Osteocyte (in vitro differentiated cells): ENCODE measurements around the gene ITGAV. TPM values are rescaled to one million over a fixed set of nuclear protein-coding genes. Genes with fewer than 3 reads are reported as not detected.

Source experiments
- DNase-seq: peaks from one replicate; pipeline ENCODE4 v3.0.0; 2021; ENCODE audit warnings: mixed read lengths; ENCODE audit not compliant: unreplicated experiment; ENCODE audit errors: extremely low spot score
- H3K27ac Mint-ChIP-seq: one replicate; pipeline ENCODE4 v1.8.0; 2021; ENCODE audit warnings: mild to moderate bottlenecking, mixed read lengths; ENCODE audit not compliant: unreplicated experiment
- H3K27me3 Mint-ChIP-seq: one replicate; pipeline ENCODE4 v1.8.0; 2021; ENCODE audit warnings: mixed read lengths; ENCODE audit not compliant: unreplicated experiment
- H3K36me3 Mint-ChIP-seq: one replicate; pipeline ENCODE4 v1.8.0; 2021; ENCODE audit warnings: mixed read lengths; ENCODE audit not compliant: unreplicated experiment
- H3K4me1 Mint-ChIP-seq: one replicate; pipeline ENCODE4 v1.8.0; 2021; ENCODE audit warnings: mixed read lengths; ENCODE audit not compliant: unreplicated experiment
- H3K4me3 Mint-ChIP-seq: one replicate; pipeline ENCODE4 v1.8.0; 2021; ENCODE audit warnings: mild to moderate bottlenecking, moderate library complexity, mixed read lengths; ENCODE audit not compliant: unreplicated experiment
- H3K9me3 Mint-ChIP-seq: one replicate; pipeline ENCODE4 v1.8.0; 2021; ENCODE audit warnings: mixed read lengths; ENCODE audit not compliant: unreplicated experiment
- total RNA-seq: library from RNA; stranded (reverse); gene quantifications from 2 replicates; pipeline ENCODE4 v1.2.1, GENCODE V29; 2021
- TF ChIP-seq, protein P1 (sequence below): fragments of 200-600 bp; sonication (generic); IDR thresholded peaks from 2 replicates; pipeline ENCODE4 v1.5.0; 2021; ENCODE audit warnings: antibody characterized with exemption, mild to moderate bottlenecking, moderate library complexity

Gene ITGAV
- total RNA-seq, 1 donor from 2014 or later = 141 TPM

DNA sequence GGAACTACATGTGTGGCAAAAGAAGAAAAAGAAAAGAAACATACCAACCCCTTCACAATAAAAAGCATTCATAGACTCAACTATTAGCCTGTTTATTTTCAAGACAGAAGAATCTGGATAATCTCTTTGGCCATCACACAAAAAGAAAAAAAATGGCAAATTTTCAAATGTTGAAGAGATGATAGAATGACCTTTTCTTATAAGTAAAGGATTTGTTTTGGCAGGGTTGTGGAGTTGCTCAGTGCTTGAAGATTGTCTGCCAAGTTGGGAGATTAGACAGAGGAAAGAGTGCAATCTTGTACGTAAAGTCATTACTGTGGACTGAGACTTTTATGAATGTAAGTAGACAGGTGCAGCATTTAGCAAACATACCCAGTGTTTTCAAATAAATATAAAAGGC lies 85.5 kb downstream of the ITGAV start:
- Mint-ChIP-seq H3K36me3 (peaks cover 71% of the 10 kb centered on the region), H3K4me1 (no peaks in the 10 kb centered on the region), H3K4me3 (no peak overlapping the region), H3K9me3 (peaks cover 13% of the 10 kb centered on the region), H3K27ac (no peak overlapping the region), H3K27me3 (no peaks in the 10 kb centered on the region)
- TF ChIP-seq, protein P1, sequence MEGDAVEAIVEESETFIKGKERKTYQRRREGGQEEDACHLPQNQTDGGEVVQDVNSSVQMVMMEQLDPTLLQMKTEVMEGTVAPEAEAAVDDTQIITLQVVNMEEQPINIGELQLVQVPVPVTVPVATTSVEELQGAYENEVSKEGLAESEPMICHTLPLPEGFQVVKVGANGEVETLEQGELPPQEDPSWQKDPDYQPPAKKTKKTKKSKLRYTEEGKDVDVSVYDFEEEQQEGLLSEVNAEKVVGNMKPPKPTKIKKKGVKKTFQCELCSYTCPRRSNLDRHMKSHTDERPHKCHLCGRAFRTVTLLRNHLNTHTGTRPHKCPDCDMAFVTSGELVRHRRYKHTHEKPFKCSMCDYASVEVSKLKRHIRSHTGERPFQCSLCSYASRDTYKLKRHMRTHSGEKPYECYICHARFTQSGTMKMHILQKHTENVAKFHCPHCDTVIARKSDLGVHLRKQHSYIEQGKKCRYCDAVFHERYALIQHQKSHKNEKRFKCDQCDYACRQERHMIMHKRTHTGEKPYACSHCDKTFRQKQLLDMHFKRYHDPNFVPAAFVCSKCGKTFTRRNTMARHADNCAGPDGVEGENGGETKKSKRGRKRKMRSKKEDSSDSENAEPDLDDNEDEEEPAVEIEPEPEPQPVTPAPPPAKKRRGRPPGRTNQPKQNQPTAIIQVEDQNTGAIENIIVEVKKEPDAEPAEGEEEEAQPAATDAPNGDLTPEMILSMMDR = no peak
- no peak for DNase-seq

DNA sequence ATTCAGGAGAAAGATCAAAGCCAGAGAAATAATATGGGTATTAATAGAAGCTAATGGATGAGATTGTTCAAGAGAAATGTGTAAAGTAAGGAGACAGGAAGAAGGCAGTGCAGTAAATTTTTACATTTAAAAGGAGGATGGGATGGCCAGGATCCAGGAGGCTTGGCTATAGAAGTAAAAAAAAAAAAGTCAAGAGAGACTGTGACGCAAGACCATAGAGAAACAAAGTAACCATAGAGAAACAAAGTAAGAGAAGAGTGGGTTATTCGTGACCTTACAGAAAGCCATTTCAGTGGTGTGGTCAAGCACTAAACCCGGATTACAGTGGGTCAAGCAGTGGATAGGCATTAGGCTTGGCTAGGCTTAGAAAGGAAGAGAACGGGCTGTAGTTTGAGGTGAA lies 93.5 kb downstream of the ITGAV start:
- H3K27ac Mint-ChIP-seq = no peak overlapping the region

DNA sequence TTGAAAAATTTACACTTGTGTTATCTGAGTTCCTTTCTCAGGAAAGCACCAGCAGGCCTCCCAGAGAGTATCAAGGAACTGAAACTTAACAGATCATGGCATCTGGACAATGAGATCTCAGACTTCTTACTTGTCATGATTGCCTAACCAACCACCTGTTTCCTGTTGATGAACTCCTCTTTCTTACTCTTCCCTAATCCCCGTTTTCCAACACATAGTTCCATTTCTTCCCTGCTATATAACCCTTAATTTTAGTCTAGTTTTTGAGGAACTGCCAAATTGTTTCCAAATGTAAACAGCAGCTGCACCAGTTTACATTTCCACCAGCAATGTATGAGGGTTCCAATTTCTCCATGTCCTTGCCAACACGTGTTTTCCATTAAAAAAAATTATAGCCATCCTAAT lies 98.0 kb downstream of the ITGAV start:
- TF ChIP-seq, protein P1 = no peak
- Mint-ChIP-seq H3K9me3 (peaks cover 9% of the 10 kb centered on the region), H3K27ac (no peak overlapping the region), H3K4me3 (no peak overlapping the region), H3K27me3 (no peaks in the 10 kb centered on the region), H3K36me3 (peaks cover 3% of the 10 kb centered on the region), H3K4me1 (no peaks in the 10 kb centered on the region)
- no peak for DNase-seq

More for the DNA sequence above, 93.5 kb downstream of the ITGAV start:
- no peaks in the 10 kb centered on the region for H3K4me1 Mint-ChIP-seq
- TF ChIP-seq, protein P1 = no peak
- H3K4me3 Mint-ChIP-seq = no peak overlapping the region
- peaks cover 20% of the 10 kb centered on the region for H3K36me3 Mint-ChIP-seq
- no peak for DNase-seq
- peaks cover 5% of the 10 kb centered on the region for H3K9me3 Mint-ChIP-seq
- no peaks in the 10 kb centered on the region for H3K27me3 Mint-ChIP-seq

DNA sequence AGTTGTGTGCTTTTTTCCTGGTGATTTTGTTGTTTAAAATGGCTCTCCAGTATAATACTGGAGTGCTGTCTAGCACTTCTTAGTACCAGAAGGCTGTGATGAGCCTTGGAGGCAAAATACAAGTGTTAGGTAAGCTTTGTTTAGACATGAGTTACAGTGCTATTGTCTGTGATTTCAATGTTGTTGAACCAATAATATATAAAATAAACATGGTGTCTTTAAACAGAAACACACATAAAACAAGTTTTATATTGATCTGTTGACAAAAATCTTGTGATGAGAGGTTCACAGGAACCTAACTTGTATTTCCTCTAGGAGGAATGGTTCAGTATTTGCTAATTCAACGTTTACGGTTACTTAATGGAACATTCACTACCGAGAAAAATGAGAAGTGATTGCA lies 99.0 kb downstream of the ITGAV start:
- TF ChIP-seq, protein P1 = no peak
- Mint-ChIP-seq H3K36me3 (peaks cover 3% of the 10 kb centered on the region), H3K27me3 (no peaks in the 10 kb centered on the region), H3K27ac (no peak overlapping the region), H3K9me3 (peaks cover 9% of the 10 kb centered on the region), H3K4me3 (no peak overlapping the region), H3K4me1 (peaks cover 3% of the 10 kb centered on the region)
- DNase-seq = no peak

DNA sequence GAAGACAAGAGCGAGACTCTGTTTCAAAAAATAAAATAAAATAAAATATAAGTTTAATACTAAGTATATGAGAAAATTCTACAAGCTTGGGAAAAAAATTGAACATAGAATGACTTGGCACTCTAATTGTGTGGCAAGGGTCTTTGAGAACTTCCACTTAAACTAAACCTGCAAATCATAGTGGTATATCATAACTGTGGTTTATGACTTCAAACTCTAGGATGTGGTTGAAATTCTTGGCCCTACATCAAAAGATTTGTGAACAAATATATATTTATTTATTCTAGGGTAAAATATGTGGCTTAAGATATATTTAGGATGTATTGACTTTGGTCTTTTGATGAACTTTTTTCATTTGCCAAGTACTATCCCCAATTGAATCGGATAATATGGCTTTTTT lies 100.9 kb downstream of the ITGAV start:
- H3K9me3 Mint-ChIP-seq = peaks cover 9% of the 10 kb centered on the region
- DNase-seq = no peak
- no peak overlapping the region for H3K4me3 Mint-ChIP-seq
- H3K36me3 Mint-ChIP-seq = peaks cover 3% of the 10 kb centered on the region
- no peak overlapping the region for H3K27ac Mint-ChIP-seq
- H3K27me3 Mint-ChIP-seq = no peaks in the 10 kb centered on the region
- H3K4me1 Mint-ChIP-seq = peaks cover 12% of the 10 kb centered on the region
- TF ChIP-seq, protein P1 = no peak
